ENCODE results near the gene ESPNL. TPM values are rescaled to one million over a fixed set of nuclear protein-coding genes. Genes with fewer than 3 reads are reported as not detected.

ESPNL gene
- total and polyA plus RNA-seq, 9 of the 15 experiments (the other 6 are each of a cell fraction or from before 2014, with no cell fraction given), result 0.03 to 0.09 (median 0.05) TPM; not detected in 3

GRCh38 chr2:238155761-238156694 lies 55.9 kb downstream of the ESPNL start:
- Histone ChIP-seq H3K36me3 (ENCODE audit: control insufficient read depth, insufficient read depth, low read length) (no peaks in the 10 kb centered on the region), H3K27ac (ENCODE audit: extremely low read depth, low read depth, low read length) (no peak overlapping the region), H3K9me1 (ENCODE audit: control insufficient read depth, insufficient read depth, low read length) (no peaks in the 10 kb centered on the region), H3K9ac (ENCODE audit: insufficient read depth in 1 of 2, low read depth in 2 of 2, low read length in 2 of 2) (no peak overlapping the region), H3K9me3 (replicated peaks; ENCODE audit: control insufficient read depth, insufficient read depth, low read depth, low read length) (no peaks in the 10 kb centered on the region), H3K79me2 (ENCODE audit: control insufficient read depth, insufficient read depth, low read length) (no peaks in the 10 kb centered on the region), H4K20me1 (replicated peaks; ENCODE audit: control insufficient read depth, insufficient read depth, low read length) (no peaks in the 10 kb centered on the region), H3K27me3 (ENCODE audit: control insufficient read depth in 2 of 2, insufficient read depth in 2 of 2, low read length in 2 of 2) (no peaks in the 10 kb centered on the region), H3K4me1 (replicated peaks in 1 of 2; ENCODE audit: control insufficient read depth in 2 of 2, insufficient read depth in 2 of 2, low read length in 2 of 2) (peaks cover 0 to 44% of the 10 kb centered on the region in 2 experiments; a peak in 2 of 5 replicates), H2AFZ (ENCODE audit: low read depth, low read length) (no peak overlapping the region), H3K4me2 (ENCODE audit: insufficient read depth, low read length) (no peak overlapping the region), H3K4me3 (no peak overlapping the region)
- ATAC-seq, result no peak
- no peak for DNase-seq (ENCODE audit: extremely low read depth in 1 of 4, low spot score in 3 of 4)
- ChIA-PET POLR2A (no interaction called here), CTCF (ENCODE audit: low intra/inter-chr PET ratio) (no interaction called here)
- no peak for FAIRE-seq
- BruUV-seq (replicated peaks), result no TSS peak
- no peak for TF ChIP-seq PML (IDR thresholded peaks at IDR 0.05; ENCODE audit: low read length)
- no peak for TF ChIP-seq RB1 (IDR thresholded peaks at IDR 0.05; ENCODE audit: low read depth)
- no peak for TF ChIP-seq FOXM1 (IDR thresholded peaks at IDR 0.05; ENCODE audit: low read depth)
- TF ChIP-seq FOXM1 (CRISPR knock-in tag; IDR thresholded peaks at IDR 0.05; ENCODE audit: low read depth), result no peak
- intact Hi-C loops (cut with micrococcal nuclease), result no loop called here
- in situ Hi-C loops (cut with MboI), result no loop called here
- WGBS (ENCODE audit: insufficient coverage, low coverage, missing lambda C conversion rate), result 31% methylated on average over 17 of the region's 18 CpGs

GRCh38 chr2:238157506-238158017 lies 57.4 kb downstream of the ESPNL start:
- no peaks in the 10 kb centered on the region for H3K36me3 ChIP-seq (ENCODE audit: control insufficient read depth, insufficient read depth, low read length)
- H3K27ac ChIP-seq (ENCODE audit: extremely low read depth, low read depth, low read length), result no peak overlapping the region
- no peak overlapping the region for H3K4me3 ChIP-seq
- DNase-seq (ENCODE audit: extremely low read depth in 1 of 4, low spot score in 3 of 4) (no peak), ATAC-seq (no peak), FAIRE-seq (no peak)
- no peaks in the 10 kb centered on the region for H3K9me3 ChIP-seq (replicated peaks; ENCODE audit: control insufficient read depth, insufficient read depth, low read depth, low read length)
- TF ChIP-seq, protein P1, sequence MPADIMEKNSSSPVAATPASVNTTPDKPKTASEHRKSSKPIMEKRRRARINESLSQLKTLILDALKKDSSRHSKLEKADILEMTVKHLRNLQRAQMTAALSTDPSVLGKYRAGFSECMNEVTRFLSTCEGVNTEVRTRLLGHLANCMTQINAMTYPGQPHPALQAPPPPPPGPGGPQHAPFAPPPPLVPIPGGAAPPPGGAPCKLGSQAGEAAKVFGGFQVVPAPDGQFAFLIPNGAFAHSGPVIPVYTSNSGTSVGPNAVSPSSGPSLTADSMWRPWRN (IDR thresholded peaks at IDR 0.05; ENCODE audit: low read depth), result no peak
- no peak for TF ChIP-seq NR2F6 (CRISPR knock-in tag; IDR thresholded peaks at IDR 0.05)
- TF ChIP-seq MCM5 (IDR thresholded peaks at IDR 0.05; ENCODE audit: low read depth), result no peak
- TF ChIP-seq STAT5B (CRISPR knock-in tag; IDR thresholded peaks at IDR 0.05), result no peak
- no peak for TF ChIP-seq PRPF4 (IDR thresholded peaks at IDR 0.05; ENCODE audit: insufficient read depth, low read depth, low read length, poor library complexity, severe bottlenecking)
- TF ChIP-seq NR2C1 (IDR thresholded peaks at IDR 0.05), result no peak
- TF ChIP-seq NR2C1 (tag; IDR thresholded peaks at IDR 0.05), result no peak
- in situ Hi-C loops (cut with MboI), result no loop called here
- no peaks in the 10 kb centered on the region for H3K9me1 ChIP-seq (ENCODE audit: control insufficient read depth, insufficient read depth, low read length)
- no peaks in the 10 kb centered on the region for H3K27me3 ChIP-seq (ENCODE audit: control insufficient read depth in 2 of 2, insufficient read depth in 2 of 2, low read length in 2 of 2)
- POLR2A ChIA-PET, result no interaction called here
- intact Hi-C loops (cut with micrococcal nuclease), result no loop called here
- CTCF ChIA-PET (ENCODE audit: low intra/inter-chr PET ratio), result no interaction called here
- no peak overlapping the region for H3K4me2 ChIP-seq (ENCODE audit: insufficient read depth, low read length)
- peaks cover 0 to 46% of the 10 kb centered on the region in 2 experiments; a peak in 2 of 5 replicates for H3K4me1 ChIP-seq (replicated peaks in 1 of 2; ENCODE audit: control insufficient read depth in 2 of 2, insufficient read depth in 2 of 2, low read length in 2 of 2)
- no TSS peak for BruUV-seq (replicated peaks)
- no peaks in the 10 kb centered on the region for H4K20me1 ChIP-seq (replicated peaks; ENCODE audit: control insufficient read depth, insufficient read depth, low read length)
- WGBS (ENCODE audit: insufficient coverage, low coverage, missing lambda C conversion rate), result 51% methylated on average over 10 of the region's 14 CpGs
- H3K9ac ChIP-seq (ENCODE audit: insufficient read depth in 1 of 2, low read depth in 2 of 2, low read length in 2 of 2), result no peak overlapping the region; a peak in 1 of 4 replicates
- H2AFZ ChIP-seq (ENCODE audit: low read depth, low read length), result no peak overlapping the region
- H3K79me2 ChIP-seq (ENCODE audit: control insufficient read depth, insufficient read depth, low read length), result no peaks in the 10 kb centered on the region
